Measurements from ENCODE around the gene FGD6.
"Not testable (repeated sequence)": the region's sequence is repeated elsewhere in the genome, so short reads cannot be mapped to it uniquely, and the experiment has no call there.

FGD6 gene

DNA sequence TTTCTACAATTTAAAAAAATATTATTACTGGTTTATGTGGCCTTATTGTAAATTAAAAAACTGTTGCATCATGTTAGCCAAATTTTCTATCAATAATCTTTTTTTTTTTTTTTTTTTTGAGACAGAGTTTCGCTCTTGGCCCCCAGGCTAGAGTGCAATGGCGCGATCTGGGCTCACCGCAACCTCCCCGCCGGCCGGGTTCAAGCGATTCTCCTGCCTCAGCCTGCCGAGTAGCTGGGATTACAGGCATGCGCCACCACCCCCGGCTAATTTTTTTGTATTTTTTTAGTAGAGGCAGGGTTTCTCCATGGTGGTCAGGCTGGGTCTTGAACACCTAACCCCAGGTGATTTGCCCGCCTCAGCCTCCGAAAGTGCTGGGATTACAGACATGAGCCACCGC is 16.9 kb upstream of the FGD6 start:
- DNase-seq (ENCODE audit: low read depth), result not testable (repeated sequence)

DNA sequence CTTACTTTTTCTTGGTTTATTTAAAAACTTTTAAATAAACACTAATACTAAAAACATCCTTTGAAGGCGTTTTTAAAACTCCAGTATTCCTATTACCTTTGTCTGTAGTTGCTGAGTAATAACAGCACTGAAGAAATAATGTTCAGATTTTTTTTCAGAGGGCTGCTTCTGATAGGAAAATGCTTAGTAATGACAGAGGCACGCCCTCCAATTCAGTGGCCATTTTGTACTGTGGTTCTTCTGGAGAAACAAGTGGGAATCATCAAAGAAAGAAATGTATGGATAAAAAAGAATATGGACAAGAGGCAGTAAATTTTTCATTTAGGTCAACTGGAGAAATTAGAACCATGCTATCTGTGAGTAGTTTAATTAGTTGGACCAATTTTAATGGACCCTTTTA is 13.9 kb upstream of the FGD6 start:
- DNase-seq (ENCODE audit: low read depth), result no peak

DNA sequence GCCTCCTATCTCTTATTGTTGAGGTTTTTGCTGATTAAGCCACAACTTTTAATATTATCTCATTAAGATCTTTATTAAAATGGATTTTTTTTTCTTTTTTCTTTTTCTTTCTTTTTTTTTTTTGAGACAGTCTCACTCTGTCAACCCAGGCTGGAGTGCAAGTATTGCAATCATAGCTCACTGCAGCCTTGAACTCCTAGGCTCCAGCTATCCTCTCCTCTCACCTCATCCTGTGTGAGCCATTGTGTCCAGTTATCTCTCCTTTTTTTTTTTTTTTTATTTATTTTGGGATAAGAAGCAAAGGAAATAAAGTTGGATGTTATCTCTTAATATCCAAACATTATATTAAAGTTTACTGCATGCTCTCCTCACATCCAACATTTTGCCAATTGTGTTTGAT is 13.0 kb upstream of the FGD6 start:
- no peak for DNase-seq (ENCODE audit: low read depth)

DNA sequence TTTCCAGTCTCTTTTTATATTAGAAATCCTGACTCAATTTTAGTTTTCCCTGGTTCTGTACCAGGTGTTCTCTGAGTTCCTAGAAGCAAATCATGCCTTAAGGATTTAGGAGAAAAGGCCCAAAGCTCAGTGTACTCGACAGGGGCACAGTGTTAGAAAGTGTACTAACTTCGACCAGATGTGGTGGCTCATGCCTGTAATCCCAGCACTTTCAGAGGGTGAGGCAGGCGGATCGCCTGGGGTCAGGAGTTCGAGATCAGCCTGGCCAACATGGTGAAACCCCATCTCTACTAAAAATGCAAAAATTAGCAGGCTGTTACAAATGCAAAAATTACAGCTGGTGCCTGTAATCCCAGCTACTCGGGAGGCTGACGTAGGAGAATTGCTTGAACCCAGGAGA is 12.4 kb upstream of the FGD6 start:
- DNase-seq (ENCODE audit: low read depth), result no peak

GRCh38 chr12:95228617-95229016 is 11.3 kb upstream of the FGD6 start:
- no peak for DNase-seq (ENCODE audit: low read depth)

GRCh38 chr12:95227818-95228356 is 10.6 kb upstream of the FGD6 start:
- DNase-seq (ENCODE audit: low read depth), result no peak

- no peak for DNase-seq (ENCODE audit: low read depth)
Measured at GRCh38 chr12:95225645-95226212, 8.5 kb upstream of the FGD6 start.

DNA sequence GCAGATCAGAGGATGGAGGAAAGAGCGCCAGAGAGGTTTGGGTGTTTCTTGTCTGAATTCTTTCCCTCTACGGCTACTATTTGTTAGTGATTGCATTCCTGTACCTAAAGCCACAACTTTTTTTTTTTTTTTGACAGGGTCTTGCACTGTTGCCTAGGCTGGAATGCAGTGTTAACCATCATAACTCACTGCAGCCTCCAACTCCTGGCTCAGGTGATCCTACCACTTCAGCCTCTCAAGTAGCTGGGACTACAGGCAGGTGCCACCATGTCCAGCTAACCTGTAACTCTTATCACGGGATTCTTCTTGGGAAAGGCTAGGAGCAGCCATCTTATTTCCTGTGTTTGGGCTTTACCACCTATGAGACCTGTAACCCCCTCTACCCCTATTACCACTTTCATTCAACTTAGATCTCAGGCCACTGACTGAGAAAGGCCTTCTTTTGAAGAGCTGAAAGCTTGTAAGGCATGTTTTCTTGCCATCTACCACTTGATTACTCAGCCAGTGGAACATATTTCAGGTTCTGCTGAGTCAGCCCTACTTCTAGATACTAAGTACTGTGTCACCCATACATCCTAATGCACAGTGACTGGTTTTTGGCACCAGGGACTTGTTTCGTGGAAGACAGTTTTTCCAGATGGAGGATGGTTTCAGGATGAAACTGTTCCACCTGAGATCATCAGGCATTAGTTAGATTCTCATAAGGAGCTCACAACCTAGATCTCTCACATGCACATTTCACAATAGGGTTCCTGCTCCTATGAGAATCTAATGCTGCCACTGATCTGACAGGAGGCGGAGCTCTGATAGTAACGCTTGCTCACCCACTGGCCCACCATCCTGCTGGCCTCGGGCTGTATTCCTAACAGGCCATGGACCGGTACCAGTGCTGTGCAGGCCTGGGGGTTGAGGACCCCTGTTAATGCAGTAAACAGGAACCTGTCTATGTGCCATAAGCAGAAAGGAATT is 7.2 kb upstream of the FGD6 start:
- DNase-seq (ENCODE audit: low read depth), result no peak

DNA sequence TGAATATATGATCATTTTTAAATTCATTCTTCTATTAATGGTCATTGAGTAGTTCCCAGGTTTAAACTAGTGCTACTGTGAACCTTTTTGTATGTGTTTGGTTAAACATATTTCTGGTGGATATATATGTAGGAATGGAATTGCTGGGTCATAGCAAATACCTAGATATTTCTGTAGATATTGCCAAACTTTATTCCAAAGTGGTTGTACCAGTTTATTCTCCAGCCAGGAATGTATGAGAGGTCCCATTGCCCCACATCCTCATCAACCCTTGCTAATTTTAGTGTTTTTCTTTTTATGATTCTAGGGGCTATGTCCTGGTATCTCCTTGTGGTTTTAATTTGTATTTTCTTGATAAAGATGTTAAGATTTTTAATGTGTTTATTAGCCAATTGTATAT is 3.5 kb upstream of the FGD6 start:
- DNase-seq (ENCODE audit: low read depth), result no peak

- DNase-seq (ENCODE audit: low read depth), result no peak
Measured at GRCh38 chr12:95220190-95220589, 2.9 kb upstream of the FGD6 start.

DNA sequence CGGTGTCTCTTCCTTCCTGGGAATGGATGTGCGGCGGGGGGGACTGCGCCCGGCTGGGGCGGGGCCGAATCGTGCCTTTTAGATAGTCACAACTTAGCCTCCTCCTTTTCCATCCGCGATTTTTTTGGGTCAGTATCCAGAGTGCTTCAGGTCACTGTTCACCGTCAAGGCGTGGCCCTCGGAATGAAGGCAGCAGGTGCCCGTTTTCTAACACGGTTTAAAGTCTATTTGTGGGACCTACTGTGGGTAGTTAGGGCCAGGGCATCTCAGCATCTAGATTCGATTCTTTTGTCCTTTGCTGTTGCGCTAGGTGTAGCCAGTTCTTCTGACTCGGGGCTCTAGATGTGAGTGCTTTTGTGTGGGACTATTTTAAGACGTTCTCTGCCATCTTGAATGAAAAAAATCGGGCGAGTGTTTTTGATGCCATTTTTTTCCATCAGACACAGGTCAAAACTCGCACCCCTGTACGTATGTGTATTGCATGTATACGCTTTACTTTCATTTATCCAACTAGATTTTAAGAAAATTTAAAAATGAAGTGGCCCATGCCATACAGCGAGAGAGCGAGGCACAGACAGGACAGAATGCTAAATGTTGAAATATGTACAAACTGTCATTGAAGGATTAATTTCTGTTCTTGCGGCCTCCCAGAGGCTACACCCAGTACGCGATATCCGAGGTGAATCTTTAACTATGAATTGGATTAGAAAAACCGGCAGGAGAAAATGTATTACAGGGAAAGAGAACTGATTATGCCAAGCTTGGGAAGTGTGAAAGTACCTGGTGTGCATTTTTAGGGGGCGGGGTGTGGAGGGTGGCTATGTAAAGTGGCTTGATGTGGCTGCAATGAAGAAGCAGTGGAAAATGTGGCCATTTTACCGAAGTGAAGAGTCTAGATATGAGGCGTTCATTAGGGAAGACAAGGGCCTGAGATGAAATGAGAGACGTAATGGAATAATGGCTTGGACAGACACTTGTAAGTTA is 1.2 kb upstream of the FGD6 start:
- no peak for DNase-seq (ENCODE audit: low read depth)

- DNase-seq (ENCODE audit: low read depth), result no peak
Measured at GRCh38 chr12:95216711-95217376, 423 bp downstream of the FGD6 start.

GRCh38 chr12:95215949-95216348 is 1.3 kb downstream of the FGD6 start:
- no peak for DNase-seq (ENCODE audit: low read depth)

GRCh38 chr12:95214466-95214865 is 2.8 kb downstream of the FGD6 start:
- DNase-seq (ENCODE audit: low read depth), result no peak

DNA sequence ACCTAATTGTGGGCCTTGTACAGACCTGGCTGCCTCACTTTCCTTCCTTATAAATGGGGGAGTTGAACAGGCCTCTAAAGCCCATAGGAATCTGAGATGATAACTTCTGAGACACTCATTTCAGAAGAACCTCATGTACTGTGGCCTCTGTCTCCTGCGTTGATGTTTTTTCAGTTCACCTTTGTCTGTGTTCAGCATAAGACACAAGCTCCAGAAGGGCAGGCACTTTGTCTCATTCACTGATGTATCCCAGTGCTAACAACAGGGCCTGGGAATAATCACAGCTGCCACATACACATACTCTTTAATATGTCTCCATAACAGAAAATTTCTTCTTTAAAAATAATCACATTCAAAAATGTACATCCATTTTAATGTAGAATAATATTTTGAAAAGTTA is 3.3 kb downstream of the FGD6 start:
- no peak for DNase-seq (ENCODE audit: low read depth)

GRCh38 chr12:95213119-95213518 is 4.1 kb downstream of the FGD6 start:
- no peak for DNase-seq (ENCODE audit: low read depth)

DNA sequence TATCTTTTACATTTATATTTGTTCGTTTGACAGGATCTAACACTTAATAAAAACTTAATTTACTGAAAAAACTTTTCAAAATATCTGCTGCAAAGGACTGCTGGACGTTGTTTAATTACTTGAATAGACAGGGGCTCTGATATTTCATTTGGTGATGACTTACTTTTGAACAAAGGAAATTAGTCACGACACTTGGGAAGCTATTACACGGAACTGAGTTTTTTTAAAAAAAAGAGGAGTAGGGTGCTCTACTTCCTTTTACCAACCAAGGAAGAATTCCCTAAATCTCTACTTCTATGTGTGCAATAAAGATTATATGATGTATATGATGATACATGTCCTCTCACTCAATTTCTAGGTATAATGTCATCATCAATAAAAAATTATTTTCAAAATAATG is 4.7 kb downstream of the FGD6 start:
- DNase-seq (ENCODE audit: low read depth), result no peak

DNA sequence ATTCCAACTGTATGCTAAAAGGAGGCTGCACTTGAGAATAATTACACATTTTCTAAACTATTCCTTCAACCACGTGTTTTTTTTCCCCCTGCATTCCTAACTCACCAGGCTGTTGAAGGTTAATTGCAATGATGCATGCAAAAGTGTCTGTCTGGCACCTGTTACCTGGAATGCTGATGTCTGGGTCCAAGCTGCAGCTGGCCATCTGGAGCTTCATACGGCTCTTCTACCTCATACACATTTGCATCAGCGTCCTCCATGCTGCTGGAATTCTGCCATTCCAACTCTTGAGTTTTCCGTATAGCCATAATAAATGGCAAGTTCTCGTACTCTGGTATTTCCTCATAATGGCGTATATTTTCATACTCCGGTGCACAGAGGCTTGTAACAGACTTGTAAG is 8.6 kb downstream of the FGD6 start:
- no peak for DNase-seq (ENCODE audit: low read depth)

- no peak for DNase-seq (ENCODE audit: low read depth)
Measured at GRCh38 chr12:95207407-95207806, 9.9 kb downstream of the FGD6 start.

- DNase-seq (ENCODE audit: low read depth), result no peak
Measured at GRCh38 chr12:95206916-95207315, 10.4 kb downstream of the FGD6 start.

- DNase-seq (ENCODE audit: low read depth), result no peak
Measured at GRCh38 chr12:95205685-95206084, 11.6 kb downstream of the FGD6 start.
